Stimulated activated CD4-positive, alpha-beta T cell treated with anti-CD3 and anti-CD28 coated beads, TNF-alpha, amount 100 ng/mL, for 24 hours (primary cell): Measurements from ENCODE around the gene TTC33.
"Not testable (repeated sequence)": the region's sequence is repeated elsewhere in the genome, so short reads cannot be mapped to it uniquely, and the experiment has no call there.

Experiments used
- DNase-seq, 3 experiments: peaks; one replicate each; pipeline ENCODE4 v3.0.0-alpha.2; 2020; ENCODE audit warnings: low read depth in 3 of 3

TTC33 gene

DNA sequence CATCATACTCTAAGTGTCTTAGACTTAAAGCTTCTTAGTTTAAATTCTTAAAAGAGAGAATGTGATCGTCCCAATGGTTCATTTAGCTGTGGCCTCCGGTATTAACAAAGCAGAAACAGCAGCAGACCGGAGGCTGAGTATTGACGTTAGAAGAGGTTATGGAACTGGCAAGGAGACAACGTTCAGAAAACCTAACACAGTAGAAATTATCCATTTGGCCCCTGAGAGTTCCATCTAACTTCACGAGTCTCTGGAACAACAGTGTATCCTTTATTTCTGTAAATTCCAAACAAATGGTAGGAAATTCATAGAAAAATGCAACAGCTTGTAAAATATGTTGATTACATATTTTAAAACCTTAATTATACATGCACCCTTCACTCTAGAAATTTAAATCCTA lies 183.4 kb downstream of the TTC33 start:
- DNase-seq = no peak

DNA sequence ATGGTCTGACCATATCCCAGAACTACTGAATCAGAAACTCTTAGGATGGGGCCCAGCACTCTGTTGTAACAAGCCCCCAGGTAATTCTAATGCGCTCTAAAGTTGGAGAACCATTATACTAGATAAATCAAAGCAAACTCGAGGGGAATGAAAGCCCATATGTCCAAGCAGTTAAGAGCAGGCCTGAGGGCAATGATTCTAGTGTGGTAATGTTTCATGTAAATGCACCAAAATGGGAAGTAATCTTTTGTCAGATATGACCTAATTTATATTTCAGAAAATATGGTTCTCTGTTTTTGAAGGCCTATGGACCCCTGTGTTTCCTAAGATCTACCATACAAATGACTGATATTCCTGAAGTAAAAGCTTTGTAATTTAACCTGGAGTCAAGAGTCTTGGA lies 184.0 kb downstream of the TTC33 start:
- no peak for DNase-seq

DNA sequence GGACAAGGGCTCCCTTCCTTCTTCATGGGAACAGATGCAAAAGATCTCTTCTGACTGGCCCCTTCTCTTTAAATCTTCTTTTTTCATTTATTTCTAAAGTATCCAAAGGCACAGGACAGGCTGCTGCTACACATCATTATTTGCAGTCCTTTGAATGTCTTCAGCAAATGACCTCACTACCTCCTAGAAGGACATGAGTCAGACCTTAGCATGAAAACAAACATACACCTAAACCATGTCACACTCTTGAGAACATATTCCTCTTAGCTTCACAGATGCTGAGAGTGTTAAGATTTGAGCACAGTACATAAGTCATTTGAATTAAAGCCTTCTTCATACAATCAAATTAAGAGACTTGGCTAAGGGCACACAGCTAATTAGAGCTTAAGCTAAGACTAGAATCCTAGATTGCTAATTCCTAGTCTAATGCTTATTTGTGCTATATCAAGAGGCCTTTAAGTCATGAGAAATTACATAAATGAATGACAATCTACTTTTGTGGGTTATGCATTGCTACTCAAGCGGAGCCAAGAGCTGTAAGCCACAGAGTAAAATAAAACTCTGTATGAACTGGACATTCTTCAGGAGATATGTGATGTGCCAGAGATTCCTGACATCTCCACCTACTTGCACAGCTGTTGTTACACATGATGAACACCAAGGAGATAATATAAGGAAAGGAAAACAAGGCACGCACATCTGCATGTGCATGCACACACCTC lies 185.2 kb downstream of the TTC33 start:
- DNase-seq = no peak

DNA sequence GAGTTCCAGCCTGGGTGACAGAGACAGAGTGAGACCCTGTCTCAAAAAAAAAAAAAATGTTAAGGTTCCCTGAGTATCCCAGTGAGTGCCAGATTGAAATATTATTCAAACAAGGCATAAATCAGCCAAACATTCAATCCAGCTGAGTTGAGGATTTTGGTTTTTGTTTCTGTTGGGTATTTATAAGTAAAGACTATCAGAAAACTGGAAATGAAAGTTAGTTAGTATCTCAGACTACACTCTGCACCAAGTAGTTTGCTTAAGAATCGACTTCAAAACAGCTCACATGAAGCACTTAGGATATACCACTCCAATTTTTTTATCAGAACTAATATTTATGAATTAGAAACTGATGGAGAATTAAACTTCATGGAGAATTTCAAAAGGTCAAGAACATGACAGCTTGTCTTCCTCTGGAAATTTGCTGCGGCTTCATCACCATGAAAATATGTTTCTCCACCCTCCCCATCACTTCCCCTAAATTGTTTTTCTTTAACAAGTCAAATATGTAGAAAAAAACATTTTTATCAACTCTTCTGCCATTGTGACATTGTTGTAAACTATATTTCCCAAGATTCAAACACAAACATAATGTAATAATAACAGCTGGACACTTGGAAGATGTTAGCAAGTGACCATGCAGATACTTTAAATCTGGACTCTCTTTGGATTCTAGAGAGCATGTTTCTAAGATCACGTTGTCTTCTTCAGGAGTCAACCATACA lies 186.1 kb downstream of the TTC33 start:
- DNase-seq = no peak

DNA sequence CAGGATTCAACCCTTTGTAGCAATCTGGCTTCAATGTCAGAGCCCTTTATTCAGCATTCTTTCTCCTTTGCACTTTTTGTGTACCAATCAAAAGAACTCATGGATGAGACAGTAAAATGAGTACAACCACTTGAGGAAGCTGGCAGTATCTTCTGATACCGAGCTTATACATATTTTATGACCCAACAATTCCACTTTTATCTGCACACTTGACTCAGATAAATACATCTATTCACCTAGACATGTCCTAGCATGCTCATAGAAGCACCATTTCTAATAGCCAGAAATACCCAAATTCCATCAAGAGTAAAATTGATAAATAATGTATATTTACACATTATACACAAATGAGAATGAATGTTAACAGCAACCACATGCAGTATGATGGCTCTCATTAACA lies 187.2 kb downstream of the TTC33 start:
- DNase-seq = no peak

DNA sequence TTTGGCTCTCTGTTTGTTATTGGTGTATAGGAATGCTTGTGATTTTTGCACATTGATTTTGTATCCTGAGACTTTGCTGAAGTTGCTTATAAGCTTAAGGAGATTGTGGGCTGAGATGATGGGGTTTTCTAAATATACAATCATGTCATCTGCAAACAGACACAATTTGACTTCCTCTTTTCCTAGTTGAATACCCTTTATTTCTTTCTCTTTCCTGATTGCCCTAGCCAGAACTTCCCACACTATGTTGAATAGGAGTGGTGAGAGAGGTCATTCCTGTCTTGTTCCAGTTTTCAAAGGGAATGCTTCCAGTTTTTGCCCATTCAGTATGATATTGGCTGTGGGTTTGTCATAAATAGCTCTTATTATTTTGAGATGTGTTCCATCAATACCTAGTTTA lies 192.6 kb downstream of the TTC33 start:
- not testable (repeated sequence) for DNase-seq

DNA sequence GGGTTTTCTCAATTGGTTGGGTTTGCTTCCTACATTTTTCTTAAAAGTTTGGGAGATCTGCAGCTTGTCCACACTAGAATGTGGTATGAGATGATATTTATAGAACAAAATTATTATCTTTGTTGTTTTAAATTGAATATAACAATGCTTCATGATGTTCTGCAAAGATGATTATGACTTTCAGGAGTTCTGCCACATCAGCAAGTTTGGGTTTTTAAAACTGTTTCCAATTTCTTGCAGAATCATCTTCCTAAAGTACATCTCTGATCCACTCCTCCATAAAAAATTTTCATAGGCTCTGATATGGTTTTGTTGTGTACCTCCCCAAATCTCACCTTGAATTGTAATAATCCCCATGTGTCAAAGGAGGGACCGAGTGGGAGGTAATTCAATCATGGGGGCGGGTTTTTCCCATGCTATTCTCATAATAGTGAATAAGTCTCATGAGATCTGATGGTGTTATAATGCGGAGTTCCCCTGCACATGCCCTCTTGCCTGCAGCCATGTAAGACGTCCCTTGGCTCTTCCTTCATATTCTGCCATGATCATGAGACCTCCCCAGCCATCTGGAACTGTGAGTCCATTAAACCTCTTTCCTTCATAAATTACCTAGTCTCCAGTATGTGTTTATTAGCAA lies 195.2 kb downstream of the TTC33 start:
- DNase-seq = no peak

DNA sequence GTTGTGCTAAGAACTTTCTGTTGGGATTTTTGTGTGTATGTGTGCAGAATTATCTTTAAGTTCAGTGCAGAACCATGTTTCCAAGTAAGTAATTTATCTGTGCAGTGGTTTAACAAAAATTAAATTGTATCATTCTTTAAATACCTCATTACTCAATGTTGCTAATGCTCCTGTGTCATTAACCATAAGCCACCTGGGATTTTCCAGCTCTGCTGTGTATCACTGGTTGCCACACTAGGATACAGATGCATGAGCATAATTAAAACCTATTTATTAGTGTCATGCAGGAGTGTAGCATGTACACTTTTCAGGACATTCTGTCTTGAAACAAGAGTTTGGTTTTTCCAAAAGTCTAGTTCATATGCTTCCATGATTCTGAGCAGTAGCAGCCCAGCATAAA lies 196.5 kb downstream of the TTC33 start:
- no peak for DNase-seq

DNA sequence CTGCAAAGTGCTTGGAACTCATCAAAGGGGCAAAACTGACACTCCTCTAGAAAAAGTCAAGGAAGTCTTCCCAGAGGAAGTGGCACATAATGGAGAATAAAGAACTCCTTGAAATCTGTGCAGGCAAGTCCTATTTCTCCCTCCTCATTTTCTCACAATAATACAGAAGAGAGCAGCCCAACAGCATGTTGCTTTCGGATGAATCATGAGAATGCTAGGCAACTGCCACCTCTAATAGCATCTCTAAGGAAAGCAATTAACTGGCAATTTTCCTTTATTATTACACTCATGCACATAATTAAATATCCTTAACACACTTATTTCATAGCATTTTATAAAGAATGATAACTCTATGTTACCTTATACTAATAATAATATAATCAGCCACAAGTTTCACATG lies 198.3 kb downstream of the TTC33 start:
- no peak for DNase-seq

DNA sequence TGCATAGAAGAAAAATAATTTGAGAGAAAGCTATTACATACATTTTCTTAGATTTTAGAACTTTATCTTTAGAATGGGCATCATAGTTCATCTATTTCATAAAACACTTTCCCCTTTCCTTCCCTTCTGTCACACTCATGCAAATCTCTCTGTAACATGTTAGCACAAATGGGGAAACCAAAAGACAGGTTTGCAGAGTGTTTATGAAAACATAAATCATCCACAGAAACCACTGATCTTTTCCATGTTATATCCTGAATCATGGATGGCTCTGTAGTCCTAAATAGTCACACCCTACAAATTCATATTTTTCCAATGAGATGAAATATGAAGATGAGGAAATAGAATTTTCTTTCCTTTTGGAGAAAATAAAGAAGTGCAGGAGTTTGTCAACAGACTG lies 198.9 kb downstream of the TTC33 start:
- no peak for DNase-seq

DNA sequence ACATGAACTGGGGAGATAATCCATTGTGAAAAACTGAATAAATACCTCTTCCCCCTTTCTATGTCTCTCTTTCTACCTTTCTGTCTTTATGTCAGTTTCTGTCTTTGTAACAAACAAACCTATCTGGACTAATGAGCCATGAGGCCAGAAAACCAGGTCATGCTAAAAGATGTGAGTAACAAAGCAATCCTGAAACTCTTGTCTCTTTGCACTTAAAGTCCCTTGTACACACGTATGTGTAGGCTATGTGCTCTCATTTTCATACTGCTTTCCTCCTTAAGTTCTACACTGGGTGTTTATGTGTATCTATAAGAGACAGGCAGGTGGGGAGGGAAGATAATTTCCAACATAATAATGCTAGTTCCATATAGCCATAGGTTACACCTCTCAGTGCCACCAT lies 199.9 kb downstream of the TTC33 start:
- DNase-seq = no peak

DNA sequence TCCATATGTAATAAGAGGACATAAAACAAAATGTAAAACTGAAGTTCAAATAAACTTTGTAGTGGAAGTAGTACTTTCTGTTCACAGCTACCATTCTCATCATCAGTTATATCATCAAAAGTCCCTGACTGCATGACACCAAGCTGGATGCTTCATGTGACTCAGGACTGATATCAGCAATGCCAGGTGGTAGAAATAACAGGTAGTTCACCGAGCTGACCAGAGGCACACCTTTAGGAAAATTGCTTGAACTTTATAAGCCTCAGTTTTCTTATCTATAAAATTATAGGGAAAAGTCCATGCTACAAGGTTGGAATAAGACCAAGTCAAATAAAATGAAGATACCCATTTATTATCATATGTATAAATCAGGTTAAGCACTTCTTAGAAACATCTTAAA lies 200.9 kb downstream of the TTC33 start:
- DNase-seq = no peak

DNA sequence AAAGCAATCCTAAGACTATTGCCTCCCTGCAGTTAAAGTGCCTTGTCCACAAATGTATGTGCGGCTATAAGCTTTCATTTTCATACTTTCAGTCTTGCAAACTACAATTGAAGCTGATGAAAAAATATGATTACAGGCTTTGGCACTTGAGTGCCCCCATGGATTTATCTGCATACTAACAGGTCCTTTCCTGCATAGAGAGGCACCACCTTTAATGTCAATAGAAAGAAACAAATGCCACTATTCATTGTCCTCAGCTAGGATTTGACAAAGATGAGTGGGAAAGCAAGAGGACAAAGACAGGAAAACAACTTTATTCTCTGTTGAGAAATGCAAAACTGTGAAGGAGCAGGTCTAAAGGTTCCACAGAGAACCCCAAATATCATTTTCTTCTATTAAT lies 201.7 kb downstream of the TTC33 start:
- no peak for DNase-seq

DNA sequence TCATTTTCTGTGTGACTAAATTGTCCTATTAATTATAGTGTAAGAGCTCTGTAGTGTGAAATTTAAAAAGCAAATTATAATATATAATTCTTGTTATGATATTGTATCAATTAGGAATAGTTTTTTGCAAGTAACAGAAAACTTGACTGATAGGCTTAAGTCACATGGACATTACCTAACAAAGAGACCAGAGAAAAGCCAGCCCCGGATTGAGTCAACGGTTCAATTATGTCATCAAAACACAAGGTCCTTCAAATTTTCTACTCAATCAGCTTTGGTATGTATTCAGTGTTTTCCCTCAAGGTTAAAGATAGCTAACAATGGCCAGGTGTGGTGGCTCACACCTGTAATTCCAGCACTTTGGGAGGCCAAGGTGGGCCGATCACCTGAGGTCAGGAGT lies 202.8 kb downstream of the TTC33 start:
- DNase-seq = no peak

DNA sequence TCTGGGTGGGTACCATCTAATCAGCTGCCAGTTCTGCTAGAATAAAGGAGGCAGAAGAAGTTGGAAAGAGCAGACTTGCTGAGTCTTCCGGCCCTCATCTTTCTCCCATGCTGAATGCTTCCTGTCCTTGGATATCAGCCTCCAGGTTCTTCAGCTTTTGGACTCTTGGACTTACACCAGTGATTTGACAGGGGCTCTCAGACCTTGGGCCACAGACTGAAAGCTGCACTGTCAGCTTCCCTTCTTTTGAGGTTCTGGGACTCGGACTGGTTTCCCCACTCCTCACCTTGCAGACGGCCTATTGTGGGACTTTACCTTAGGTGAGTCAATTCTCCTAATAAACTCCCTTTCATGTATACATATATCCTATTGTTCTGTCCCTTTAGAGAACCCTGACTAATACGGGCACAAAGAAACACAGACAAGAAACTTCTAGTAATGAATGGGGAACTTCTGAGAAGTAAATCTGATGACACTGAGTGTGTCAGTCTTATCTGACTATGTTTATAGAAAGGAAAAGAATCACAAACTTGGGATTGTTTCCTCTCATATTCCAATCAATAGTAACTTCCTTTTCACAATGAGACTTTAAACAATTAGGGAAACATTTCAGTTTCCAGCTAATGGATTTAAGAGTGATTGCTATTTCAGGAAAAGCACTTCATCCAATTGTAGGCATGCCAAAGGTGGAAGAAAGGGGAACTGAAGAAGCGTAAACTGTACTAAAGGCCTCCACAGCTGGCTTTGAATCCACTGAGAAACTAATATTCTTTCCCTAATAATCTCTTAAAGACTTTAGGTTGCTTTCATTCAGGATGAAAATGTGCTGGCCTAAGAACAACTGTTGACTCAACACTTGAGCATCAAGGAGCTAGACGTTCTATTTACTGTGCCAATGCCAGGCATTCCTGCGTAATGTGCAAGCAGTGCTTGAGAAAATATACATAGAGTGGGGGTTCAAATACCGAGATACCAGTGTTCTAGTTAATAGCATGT lies 204.0 kb downstream of the TTC33 start:
- no peak for DNase-seq

DNA sequence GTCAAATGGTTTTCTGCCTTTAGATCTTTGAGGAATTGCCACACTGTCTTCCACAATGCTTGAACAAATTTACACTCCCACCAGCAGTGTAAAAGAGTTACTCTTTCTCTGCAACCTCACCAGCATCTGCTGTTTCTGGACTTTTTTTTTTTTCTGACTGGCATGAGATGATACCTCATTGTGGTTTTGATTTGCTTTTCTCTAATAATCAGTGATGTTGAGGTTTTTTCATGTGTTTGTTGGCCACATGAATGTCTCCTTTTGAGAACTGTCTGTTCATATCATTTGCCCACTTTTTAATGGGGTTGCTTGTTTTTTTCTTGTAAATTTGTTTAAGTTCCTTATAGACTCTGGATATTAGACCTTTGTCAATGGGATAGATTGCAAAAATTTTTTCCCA lies 205.3 kb downstream of the TTC33 start:
- DNase-seq = no peak

DNA sequence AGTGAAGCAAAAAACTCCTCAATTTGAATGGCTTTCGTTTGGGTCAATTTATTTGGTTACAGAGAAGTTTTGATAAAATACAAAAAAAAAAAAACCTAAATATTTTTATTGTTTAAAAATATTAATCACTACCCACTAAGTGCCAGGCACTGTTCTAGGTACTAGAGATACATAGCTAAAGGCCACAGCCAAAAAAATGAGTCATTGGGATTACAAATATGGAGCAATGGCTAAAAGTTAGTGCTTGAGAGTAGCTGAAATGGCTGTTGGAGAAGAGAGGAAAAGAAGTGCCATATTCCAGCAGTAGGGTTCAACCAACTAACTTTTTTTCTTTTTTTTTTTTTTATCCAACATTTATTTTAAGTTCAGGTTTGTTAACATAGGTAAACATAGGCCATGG lies 206.1 kb downstream of the TTC33 start:
- no peak for DNase-seq

DNA sequence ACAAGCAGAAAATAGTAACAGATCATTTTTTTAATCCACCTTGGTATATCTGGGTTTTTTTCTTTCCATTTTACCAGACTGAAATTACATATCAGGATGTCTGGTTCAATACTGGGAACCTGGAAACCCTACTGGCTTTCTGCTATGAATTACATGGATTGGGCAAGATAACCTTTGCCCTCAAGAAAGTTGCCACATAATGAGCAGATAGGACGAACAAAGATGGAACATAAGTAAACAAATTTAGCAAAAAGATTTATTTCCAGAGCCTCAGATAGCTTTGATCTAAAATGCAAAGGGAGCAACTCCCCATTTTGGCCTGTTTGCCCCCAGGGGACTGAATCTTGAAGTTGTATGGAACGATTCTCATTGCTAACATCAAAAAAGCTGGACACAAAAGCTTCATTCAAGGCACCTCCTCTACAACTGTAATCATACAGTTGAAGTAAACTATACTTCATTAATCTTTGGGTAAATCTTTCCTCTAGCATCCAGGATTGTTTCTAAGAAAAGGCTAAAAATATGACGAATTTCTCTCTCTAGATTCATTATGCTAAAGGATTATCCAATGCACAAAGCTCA lies 207.7 kb downstream of the TTC33 start:
- DNase-seq = no peak

DNA sequence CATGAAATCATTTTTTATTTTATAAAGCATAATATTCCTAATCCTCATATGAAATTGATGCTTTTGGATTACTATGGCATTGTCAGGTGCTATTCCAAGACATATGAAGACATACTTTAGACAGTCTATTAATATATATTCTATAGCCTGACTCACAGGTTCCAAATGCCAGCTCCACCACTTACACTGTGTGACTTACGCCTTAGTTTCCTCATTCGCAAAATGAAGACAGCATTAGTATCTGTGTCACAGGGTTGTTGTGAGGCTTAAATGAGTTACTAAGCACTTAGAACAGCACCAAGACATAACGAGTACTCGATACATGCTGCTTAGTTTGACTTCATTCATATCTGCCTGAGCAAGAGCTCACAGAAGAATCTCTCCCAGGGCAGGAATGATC lies 208.2 kb downstream of the TTC33 start:
- no peak for DNase-seq

DNA sequence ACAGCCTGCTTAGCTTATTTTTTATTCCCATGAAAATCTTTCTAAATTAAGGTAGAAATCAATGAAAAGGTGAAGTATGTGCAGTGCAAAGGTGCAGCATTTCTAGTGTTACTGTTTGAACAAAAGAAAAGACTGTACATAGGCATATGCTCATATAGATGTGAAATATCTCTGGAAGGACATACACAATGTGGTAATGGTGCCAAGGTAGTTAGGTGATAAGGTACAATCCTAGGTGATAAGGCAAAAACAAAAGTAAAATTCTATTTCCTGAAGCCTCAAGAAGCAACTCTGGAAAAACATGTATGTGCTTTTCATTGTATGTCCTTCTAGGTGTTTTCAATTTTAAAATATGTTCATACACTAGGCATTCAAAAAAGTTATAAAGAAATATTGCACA lies 215.5 kb downstream of the TTC33 start:
- DNase-seq = no peak

DNA sequence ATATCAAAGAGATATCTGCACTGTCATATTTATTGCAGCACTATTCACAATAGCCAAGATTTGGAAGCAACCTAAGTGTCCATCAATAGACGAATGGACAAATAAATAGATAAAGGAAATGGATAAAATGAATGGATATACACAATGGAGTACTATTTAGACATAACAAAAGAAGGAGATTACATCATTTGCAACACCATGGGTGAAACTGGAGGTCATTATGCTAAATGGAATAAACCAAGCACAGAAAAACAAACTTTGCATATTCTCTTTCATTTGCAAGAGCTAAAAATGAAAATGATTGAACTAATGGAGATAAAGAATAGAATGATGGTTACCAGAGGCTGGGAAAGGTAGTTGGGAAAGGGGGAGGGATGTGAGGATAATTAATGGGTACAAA lies 231.1 kb downstream of the TTC33 start:
- DNase-seq = no peak

DNA sequence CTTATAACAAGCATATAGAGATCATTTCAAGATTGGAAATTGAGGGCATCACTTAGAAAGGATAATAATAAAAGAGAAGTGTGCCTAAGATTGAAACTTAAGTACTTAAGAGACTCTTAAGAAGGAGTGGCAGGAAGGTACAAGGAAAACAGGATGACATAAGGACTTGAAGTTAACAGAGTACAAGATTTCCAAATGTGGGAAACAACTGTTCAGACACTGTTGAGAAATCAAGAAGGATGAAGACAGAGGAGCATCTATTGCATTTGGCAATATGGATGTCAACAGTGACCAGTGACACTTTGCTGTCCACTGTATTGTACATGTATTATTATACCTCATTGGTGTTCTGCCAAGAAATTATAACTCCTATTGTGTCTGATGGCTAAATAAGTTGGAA lies 233.8 kb downstream of the TTC33 start:
- no peak for DNase-seq
